AG09319 (cell line): Measurements from ENCODE around the gene POLR1D.

ENCODE experiments used
- DNase-seq: peaks from one replicate; pipeline ENCODE4 v3.0.0-alpha.2; 2010; ENCODE audit warnings: low read depth; ENCODE audit errors: extremely low read depth
- TF ChIP-seq, protein P1 (sequence below): IDR thresholded peaks from 2 replicates; pipeline ENCODE4 v1.5.1; 2011; ENCODE audit warnings: low read depth, mild to moderate bottlenecking, inconsistent platforms, low read length, moderate library complexity

Gene POLR1D

DNA sequence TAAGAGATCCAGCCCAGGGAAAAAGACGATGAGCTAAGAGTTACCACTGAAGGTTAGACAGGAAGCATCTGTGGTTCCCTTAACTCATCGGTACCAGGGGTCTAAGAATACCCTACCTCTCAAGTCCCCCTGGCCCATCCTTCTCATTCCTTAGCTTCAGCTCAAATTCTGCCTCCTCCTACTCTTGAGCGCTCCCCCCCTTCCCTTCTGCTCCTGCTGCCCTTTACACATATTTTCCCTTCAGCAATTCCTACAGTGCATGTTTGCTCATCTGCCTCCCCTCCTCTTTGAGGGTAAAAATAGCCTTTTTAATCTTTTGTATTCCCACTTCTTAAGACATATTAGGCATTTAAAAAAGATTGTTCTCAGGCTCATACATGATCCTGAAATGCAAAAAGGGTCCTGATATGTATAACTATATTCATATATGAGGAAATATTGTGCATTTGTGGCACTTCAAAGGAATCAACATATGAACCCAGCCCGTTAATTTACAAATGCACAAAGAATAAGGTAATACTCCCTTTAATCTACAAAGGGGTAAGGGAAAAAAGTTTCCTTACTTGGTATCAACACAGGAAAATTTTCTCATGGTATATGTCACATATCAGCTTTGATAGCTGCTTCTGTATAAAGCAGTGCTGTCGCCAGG is 34.5 kb upstream of the POLR1D start:
- TF ChIP-seq, protein P1, sequence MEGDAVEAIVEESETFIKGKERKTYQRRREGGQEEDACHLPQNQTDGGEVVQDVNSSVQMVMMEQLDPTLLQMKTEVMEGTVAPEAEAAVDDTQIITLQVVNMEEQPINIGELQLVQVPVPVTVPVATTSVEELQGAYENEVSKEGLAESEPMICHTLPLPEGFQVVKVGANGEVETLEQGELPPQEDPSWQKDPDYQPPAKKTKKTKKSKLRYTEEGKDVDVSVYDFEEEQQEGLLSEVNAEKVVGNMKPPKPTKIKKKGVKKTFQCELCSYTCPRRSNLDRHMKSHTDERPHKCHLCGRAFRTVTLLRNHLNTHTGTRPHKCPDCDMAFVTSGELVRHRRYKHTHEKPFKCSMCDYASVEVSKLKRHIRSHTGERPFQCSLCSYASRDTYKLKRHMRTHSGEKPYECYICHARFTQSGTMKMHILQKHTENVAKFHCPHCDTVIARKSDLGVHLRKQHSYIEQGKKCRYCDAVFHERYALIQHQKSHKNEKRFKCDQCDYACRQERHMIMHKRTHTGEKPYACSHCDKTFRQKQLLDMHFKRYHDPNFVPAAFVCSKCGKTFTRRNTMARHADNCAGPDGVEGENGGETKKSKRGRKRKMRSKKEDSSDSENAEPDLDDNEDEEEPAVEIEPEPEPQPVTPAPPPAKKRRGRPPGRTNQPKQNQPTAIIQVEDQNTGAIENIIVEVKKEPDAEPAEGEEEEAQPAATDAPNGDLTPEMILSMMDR = no peak
- DNase-seq = no peak

DNA sequence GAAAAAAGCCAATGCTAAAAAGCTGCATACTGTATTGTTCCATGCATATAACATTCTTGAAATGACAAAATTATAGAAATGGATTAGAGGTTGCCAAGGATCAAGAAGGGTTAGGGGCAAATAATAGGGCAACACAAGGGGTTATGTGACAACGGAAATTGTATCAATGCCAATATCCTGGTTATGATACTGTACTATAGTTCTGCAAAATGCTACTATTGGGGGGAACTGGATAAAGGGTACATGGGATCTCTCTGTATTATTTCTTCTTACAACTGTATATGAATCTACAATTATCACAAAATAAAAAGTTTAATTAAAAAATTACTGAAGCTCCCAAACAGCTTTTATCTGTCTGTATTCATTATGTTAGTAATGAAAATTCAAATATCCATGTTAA is 33.3 kb upstream of the POLR1D start:
- DNase-seq = no peak

DNA sequence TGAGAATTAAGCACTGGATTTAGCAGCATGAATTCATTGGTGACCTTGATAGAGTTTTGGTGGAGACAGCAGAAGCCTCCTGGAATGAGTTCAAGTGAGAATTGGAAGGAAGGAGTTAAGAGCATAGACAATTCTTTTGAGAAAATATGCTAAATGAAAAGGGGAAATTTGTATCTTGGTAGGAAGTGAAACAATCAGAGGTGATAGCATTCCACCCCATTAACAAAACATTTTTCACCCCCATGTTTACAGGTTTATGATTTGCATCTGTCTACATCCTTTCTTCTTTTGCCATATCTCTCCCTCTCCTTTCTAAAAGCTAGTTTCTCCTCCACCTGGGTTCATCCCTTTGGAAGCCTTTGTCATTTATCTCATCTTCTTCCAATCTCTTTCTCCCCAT is 28.8 kb upstream of the POLR1D start:
- no peak for DNase-seq
- TF ChIP-seq, protein P1 = no peak

More for the DNA sequence above, 33.3 kb upstream of the POLR1D start:
- TF ChIP-seq, protein P1 = no peak

DNA sequence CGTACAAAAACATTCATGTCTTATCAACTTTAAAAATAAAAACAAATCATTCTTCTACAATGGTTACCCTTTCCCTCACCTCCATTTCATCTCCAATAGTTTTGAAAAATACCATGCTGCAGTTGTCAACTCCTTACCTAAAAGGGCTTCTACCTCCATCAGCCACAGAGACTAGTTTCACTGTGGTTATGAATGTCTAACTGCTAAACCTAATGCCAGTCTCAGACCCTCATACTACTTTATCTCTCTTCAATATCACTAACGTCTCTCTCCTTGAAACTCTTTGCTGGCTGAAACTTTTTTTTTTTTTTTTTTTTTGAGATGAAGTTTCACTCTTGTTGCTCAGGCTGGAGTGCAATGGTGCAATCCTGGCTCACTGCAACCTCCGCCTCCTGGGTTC is 28.4 kb upstream of the POLR1D start:
- no peak for DNase-seq
- TF ChIP-seq, protein P1 = no peak

- TF ChIP-seq, protein P1 = no peak
- DNase-seq = no peak
Observed at GRCh38 chr13:27595055-27595811, 26.5 kb upstream of the POLR1D start.

DNA sequence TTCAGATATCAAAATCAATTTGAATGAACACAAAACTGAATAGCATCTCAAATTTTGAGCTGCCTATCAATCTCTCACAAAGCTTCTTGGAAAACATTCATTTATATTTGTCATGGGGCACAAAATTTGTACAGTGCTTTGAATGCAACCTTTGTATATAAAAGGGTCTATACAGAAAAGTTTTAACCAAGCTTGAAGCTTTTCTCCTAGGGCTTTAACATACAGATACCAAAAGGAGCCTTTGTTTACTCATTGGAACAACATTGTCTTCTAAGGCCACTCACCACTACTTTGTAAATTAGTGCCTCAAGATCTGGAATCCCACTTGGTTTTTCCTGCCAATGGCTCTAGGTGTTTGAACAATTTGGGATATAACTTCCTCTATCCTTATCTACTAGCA is 22.6 kb upstream of the POLR1D start:
- no peak for DNase-seq
- TF ChIP-seq, protein P1 = no peak

- DNase-seq = no peak
- TF ChIP-seq, protein P1 = no peak
Observed at GRCh38 chr13:27599845-27600553, 21.7 kb upstream of the POLR1D start.
